ENCODE data around the gene EFR3B. TPM values are rescaled to one million over a fixed set of nuclear protein-coding genes. Genes with fewer than 3 reads are reported as not detected.

EFR3B gene
- polyA plus RNA-seq, 3 donors, result not detected

DNA sequence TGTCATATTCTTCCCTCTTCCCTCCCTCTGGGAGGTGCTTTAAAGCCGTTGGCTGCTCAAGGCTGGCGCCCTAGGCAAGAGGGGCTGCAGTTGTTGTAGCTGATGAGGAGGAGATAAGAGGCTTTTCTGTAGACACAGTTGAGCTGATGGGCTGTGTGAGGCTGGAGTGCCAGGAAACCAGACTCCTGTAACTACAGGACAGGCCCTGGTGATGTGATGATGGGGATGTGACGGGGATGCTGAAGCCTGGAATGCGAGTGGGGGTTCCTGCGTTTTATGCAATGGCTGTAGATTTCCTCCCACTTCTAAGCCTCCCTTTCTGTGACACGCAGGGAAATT, 5.7 kb upstream of the EFR3B start:
- peaks cover 18% of the 10 kb centered on the region for H3K4me1 Mint-ChIP-seq
- no peaks in the 10 kb centered on the region for H3K36me3 ChIP-seq (replicated peaks in 1 of 2; ENCODE audit: control insufficient read depth in 1 of 2, insufficient read depth in 2 of 2, low read length in 2 of 2)
- TF ChIP-seq, protein P1, sequence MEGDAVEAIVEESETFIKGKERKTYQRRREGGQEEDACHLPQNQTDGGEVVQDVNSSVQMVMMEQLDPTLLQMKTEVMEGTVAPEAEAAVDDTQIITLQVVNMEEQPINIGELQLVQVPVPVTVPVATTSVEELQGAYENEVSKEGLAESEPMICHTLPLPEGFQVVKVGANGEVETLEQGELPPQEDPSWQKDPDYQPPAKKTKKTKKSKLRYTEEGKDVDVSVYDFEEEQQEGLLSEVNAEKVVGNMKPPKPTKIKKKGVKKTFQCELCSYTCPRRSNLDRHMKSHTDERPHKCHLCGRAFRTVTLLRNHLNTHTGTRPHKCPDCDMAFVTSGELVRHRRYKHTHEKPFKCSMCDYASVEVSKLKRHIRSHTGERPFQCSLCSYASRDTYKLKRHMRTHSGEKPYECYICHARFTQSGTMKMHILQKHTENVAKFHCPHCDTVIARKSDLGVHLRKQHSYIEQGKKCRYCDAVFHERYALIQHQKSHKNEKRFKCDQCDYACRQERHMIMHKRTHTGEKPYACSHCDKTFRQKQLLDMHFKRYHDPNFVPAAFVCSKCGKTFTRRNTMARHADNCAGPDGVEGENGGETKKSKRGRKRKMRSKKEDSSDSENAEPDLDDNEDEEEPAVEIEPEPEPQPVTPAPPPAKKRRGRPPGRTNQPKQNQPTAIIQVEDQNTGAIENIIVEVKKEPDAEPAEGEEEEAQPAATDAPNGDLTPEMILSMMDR (IDR thresholded peaks at IDR 0.05), result no peak
- peaks cover 0 to 12% (median 3%) of the 10 kb centered on the region in 7 donors for H3K9me3 Mint-ChIP-seq
- H3K36me3 Mint-ChIP-seq, result no peaks in the 10 kb centered on the region
- H3K4me3 Mint-ChIP-seq, result no peak overlapping the region
- WGBS (ENCODE audit: insufficient coverage), result 100% methylated on average over 2 of the region's 6 CpGs
- H3K27ac ChIP-seq (ENCODE audit: low read depth in 1 of 2, low read length in 2 of 2), result no peak overlapping the region
- peaks cover 14 to 32% (median 24%) of the 10 kb centered on the region in 3 donors for H3K27me3 Mint-ChIP-seq (ENCODE audit: low read depth in 3 of 3)
- no peak overlapping the region for H2AFZ ChIP-seq (ENCODE audit: insufficient read depth, low read depth, low read length, poor library complexity, severe bottlenecking)
- peaks cover 12 to 19% of the 10 kb centered on the region in 2 donors for H3K4me1 ChIP-seq (ENCODE audit: control insufficient read depth in 1 of 2, insufficient read depth in 2 of 2, low read length in 2 of 2)
- no peak for DNase-seq
- H3K9me3 ChIP-seq (replicated peaks in 1 of 2; ENCODE audit: control insufficient read depth in 1 of 2, insufficient read depth in 1 of 2, low read length in 2 of 2), result no peaks in the 10 kb centered on the region
- no peaks in the 10 kb centered on the region for H3K79me2 ChIP-seq (ENCODE audit: insufficient read depth, low read length)
- H3K27ac Mint-ChIP-seq, result no peak overlapping the region
- intact Hi-C loops (cut with micrococcal nuclease), result no loop called here
- H3K4me2 ChIP-seq (replicated peaks; ENCODE audit: extremely low read depth, low read length, poor library complexity, severe bottlenecking), result no peak overlapping the region
- H4K20me1 ChIP-seq (ENCODE audit: insufficient read depth, low read length), result no peaks in the 10 kb centered on the region
- no peak overlapping the region for H3K4me3 ChIP-seq (replicated peaks in 1 of 3; ENCODE audit: low read depth in 2 of 3, low read length in 3 of 3)
- H3K27me3 ChIP-seq (ENCODE audit: control insufficient read depth in 2 of 2, insufficient read depth in 2 of 2, low read length in 2 of 2), result peaks cover 0 to 15% of the 10 kb centered on the region in 2 donors
- no peak overlapping the region for H3K9ac ChIP-seq (ENCODE audit: insufficient read depth, low read length, poor library complexity, severe bottlenecking)

DNA sequence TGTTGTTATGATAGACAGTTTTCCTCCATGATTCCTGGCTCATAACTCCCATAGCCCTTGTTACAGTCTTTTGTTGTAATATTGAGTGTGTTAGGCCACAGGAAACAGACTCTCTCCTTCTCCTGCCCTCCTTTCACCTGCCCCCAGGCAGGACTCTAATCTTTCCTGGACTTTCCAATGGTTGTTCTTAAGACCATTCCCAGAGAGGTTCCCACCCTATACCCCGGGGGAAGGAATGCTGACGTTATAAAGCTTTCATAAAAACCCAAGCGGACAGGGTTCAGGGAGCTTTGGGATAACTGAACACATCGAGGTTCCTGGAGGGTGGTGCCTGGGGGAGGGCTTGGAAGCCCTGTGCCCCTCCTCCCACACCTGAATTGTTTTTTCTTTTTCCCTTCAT, 2.8 kb upstream of the EFR3B start:
- no peak overlapping the region for H3K27ac Mint-ChIP-seq

More for the DNA sequence above, 2.8 kb upstream of the EFR3B start:
- Mint-ChIP-seq H3K4me3 (no peak overlapping the region), H3K9me3 (peaks cover 0 to 17% (median 2%) of the 10 kb centered on the region in 7 donors), H3K4me1 (peaks cover 19% of the 10 kb centered on the region), H3K36me3 (peaks cover 0 to 3% of the 10 kb centered on the region in 2 donors), H3K27me3 (ENCODE audit: low read depth in 3 of 3) (peaks cover 30 to 58% (median 47%) of the 10 kb centered on the region in 3 donors)
- Histone ChIP-seq H3K4me3 (replicated peaks in 1 of 3; ENCODE audit: low read depth in 2 of 3, low read length in 3 of 3) (no peak overlapping the region), H3K4me2 (replicated peaks; ENCODE audit: extremely low read depth, low read length, poor library complexity, severe bottlenecking) (no peak overlapping the region), H3K27ac (ENCODE audit: low read depth in 1 of 2, low read length in 2 of 2) (no peak overlapping the region), H4K20me1 (ENCODE audit: insufficient read depth, low read length) (no peaks in the 10 kb centered on the region), H3K36me3 (replicated peaks in 1 of 2; ENCODE audit: control insufficient read depth in 1 of 2, insufficient read depth in 2 of 2, low read length in 2 of 2) (no peaks in the 10 kb centered on the region), H3K9me3 (replicated peaks in 1 of 2; ENCODE audit: control insufficient read depth in 1 of 2, insufficient read depth in 1 of 2, low read length in 2 of 2) (peaks cover 0 to 6% of the 10 kb centered on the region in 2 donors), H3K9ac (ENCODE audit: insufficient read depth, low read length, poor library complexity, severe bottlenecking) (no peak overlapping the region), H3K4me1 (ENCODE audit: control insufficient read depth in 1 of 2, insufficient read depth in 2 of 2, low read length in 2 of 2) (peaks cover 18 to 20% of the 10 kb centered on the region in 2 donors), H2AFZ (ENCODE audit: insufficient read depth, low read depth, low read length, poor library complexity, severe bottlenecking) (no peak overlapping the region), H3K79me2 (ENCODE audit: insufficient read depth, low read length) (no peaks in the 10 kb centered on the region), H3K27me3 (ENCODE audit: control insufficient read depth in 2 of 2, insufficient read depth in 2 of 2, low read length in 2 of 2) (peaks cover 17 to 38% of the 10 kb centered on the region in 2 donors)
- TF ChIP-seq, protein P1 (IDR thresholded peaks at IDR 0.05), result no peak
- DNase-seq, result no peak
- intact Hi-C loops (cut with micrococcal nuclease), result no loop called here
- no CpG with 5 or more reads among the region's 4 CpGs for whole genome bisulfite sequencing (ENCODE audit: insufficient coverage)
